ENCODE results near the gene HSPA1A.

GRCh38 chr6:31784098-31784925, 31.0 kb upstream of the HSPA1A start:
- TF ChIP-seq CTCF (IDR thresholded peaks at IDR 0.05) (no peak), POLR2A (IDR thresholded peaks at IDR 0.05) (no peak), POLR2AphosphoS5 (IDR thresholded peaks at IDR 0.05) (no peak), EP300 (IDR thresholded peaks at IDR 0.05) (no peak)
